Prostate gland (tissue), 2 donors: ENCODE measurements around the gene SMIM21.

Experiments used
- POLR2A ChIP-seq: fragments of 450-650 bp; IDR thresholded peaks from one replicate; pipeline ENCODE4 v1.6.1; 2016; ENCODE audit warnings: antibody characterized with exemption, mild to moderate bottlenecking
- POLR2AphosphoS5 ChIP-seq: sonication (generic); formaldehyde crosslinking; IDR thresholded peaks from one replicate; pipeline ENCODE4 v1.6.1; 2017; ENCODE audit warnings: antibody characterized with exemption
- TF ChIP-seq, protein P1 (sequence below), 4 experiments: fragments of 200-600 bp in 2 of 4; fragments of 450-650 bp in 2 of 4; sonication (generic) in 2 of 4; IDR thresholded peaks; 1 replicate in 3 of 4; 2 replicates in 1 of 4; pipeline ENCODE4 v1.5.1; 2016 to 2019; ENCODE audit warnings: antibody characterized with exemption in 4 of 4, mild to moderate bottlenecking in 2 of 4, moderate library complexity in 2 of 4

DNA sequence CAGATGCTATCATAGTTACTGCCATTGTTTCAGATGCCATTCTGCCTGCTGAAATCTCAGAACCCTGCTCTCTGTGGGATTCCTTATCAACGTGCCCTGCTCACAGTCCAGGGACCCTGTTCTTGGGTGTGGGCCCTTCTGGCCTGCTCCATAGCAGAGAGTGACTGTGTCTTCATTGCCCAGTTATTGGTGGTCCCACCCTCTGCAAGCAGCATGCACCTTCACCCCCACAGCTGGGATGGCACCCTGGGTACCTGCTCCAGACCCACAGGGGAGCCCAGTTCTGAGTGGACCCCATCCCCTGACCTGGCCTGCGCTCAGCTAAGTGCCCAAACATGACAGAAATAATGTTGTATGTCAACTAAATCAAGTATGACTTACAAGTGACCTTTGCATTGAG lies 36.6 kb downstream of the SMIM21 start:
- no peak for TF ChIP-seq POLR2A
- TF ChIP-seq, protein P1, sequence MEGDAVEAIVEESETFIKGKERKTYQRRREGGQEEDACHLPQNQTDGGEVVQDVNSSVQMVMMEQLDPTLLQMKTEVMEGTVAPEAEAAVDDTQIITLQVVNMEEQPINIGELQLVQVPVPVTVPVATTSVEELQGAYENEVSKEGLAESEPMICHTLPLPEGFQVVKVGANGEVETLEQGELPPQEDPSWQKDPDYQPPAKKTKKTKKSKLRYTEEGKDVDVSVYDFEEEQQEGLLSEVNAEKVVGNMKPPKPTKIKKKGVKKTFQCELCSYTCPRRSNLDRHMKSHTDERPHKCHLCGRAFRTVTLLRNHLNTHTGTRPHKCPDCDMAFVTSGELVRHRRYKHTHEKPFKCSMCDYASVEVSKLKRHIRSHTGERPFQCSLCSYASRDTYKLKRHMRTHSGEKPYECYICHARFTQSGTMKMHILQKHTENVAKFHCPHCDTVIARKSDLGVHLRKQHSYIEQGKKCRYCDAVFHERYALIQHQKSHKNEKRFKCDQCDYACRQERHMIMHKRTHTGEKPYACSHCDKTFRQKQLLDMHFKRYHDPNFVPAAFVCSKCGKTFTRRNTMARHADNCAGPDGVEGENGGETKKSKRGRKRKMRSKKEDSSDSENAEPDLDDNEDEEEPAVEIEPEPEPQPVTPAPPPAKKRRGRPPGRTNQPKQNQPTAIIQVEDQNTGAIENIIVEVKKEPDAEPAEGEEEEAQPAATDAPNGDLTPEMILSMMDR (IDR thresholded peaks at IDR 0.05): no peak
- no peak for TF ChIP-seq POLR2AphosphoS5
